Loucy (cell line): ENCODE results near the gene UNK.

Experiments used
- H2AFZ ChIP-seq: fragments of 200-600 bp; sonication (generic); 2 replicates; pipeline ENCODE4 v1.6.0; 2016; ENCODE audit warnings: antibody characterized with exemption, mild to moderate bottlenecking, low read length, moderate library complexity
- H3F3A ChIP-seq: fragments of 200-600 bp; 2 replicates; pipeline ENCODE4 v1.6.0; 2016; ENCODE audit warnings: antibody characterized with exemption, low read depth, mild to moderate bottlenecking
- H3K27me3 ChIP-seq: fragments of 200-600 bp; sonication (generic); 2 replicates; pipeline ENCODE4 v1.6.1; 2014; ENCODE audit warnings: low read length, mild to moderate bottlenecking; ENCODE audit not compliant: insufficient read depth, poor library complexity, severe bottlenecking
- H3K36me3 ChIP-seq: fragments of 200-600 bp; sonication (generic); 2 replicates; pipeline ENCODE4 v1.6.1; 2016; ENCODE audit warnings: low read length; ENCODE audit not compliant: insufficient read depth
- H3K4me1 ChIP-seq: fragments of 200-600 bp; sonication (generic); 2 replicates; pipeline ENCODE4 v1.5.1; 2014; ENCODE audit warnings: low read length, mild to moderate bottlenecking; ENCODE audit not compliant: insufficient read depth, poor library complexity, severe bottlenecking
- H3K4me2 ChIP-seq: fragments of 200-600 bp; sonication (generic); 2 replicates; pipeline ENCODE4 v1.6.0; 2014; ENCODE audit warnings: antibody characterized with exemption, low read length, low read depth, mild to moderate bottlenecking; ENCODE audit not compliant: poor library complexity, severe bottlenecking
- H3K4me3 ChIP-seq: fragments of 200-600 bp; sonication (generic); 2 replicates; pipeline ENCODE4 v1.5.1; 2014; ENCODE audit warnings: low read length, mild to moderate bottlenecking, mixed read lengths; ENCODE audit not compliant: poor library complexity, severe bottlenecking
- H3K79me2 ChIP-seq: fragments of 200-600 bp; sonication (generic); 2 replicates; pipeline ENCODE4 v1.6.1; 2014; ENCODE audit warnings: low read length; ENCODE audit not compliant: insufficient read depth
- H3K9ac ChIP-seq: fragments of 200-600 bp; sonication (generic); 2 replicates; pipeline ENCODE4 v1.6.0; 2014; ENCODE audit warnings: mild to moderate bottlenecking, low read depth, low read length, moderate library complexity; ENCODE audit not compliant: poor library complexity, severe bottlenecking
- H3K9me2 ChIP-seq: fragments of 200-600 bp; sonication (generic); replicated peaks from 2 replicates; pipeline ENCODE4 v1.6.1; 2016; ENCODE audit warnings: low read depth, low read length, mixed read lengths
- H3K9me3 ChIP-seq: fragments of 200-600 bp; sonication (generic); 2 replicates; pipeline ENCODE4 v1.6.1; 2014; ENCODE audit warnings: mild to moderate bottlenecking, antibody characterized with exemption, low read length, low read depth; ENCODE audit not compliant: insufficient read depth
- H4K20me1 ChIP-seq: fragments of 200-600 bp; sonication (generic); 2 replicates; pipeline ENCODE4 v1.6.0; 2014; ENCODE audit warnings: antibody characterized with exemption, low read length, mild to moderate bottlenecking; ENCODE audit not compliant: insufficient read depth, poor library complexity, severe bottlenecking
- CTCF ChIP-seq: fragments of 200-600 bp; sonication (generic); conservative IDR thresholded peaks from 2 replicates; pipeline ENCODE4 v1.5.1; 2014; ENCODE audit warnings: mild to moderate bottlenecking, antibody characterized with exemption, low read length
- EZH2phosphoT487 ChIP-seq: fragments of 200-600 bp; IDR thresholded peaks from 2 replicates; pipeline ENCODE4 v1.6.1; 2018; ENCODE audit warnings: antibody characterized with exemption, mild to moderate bottlenecking, moderate library complexity, borderline replicate concordance

Gene UNK

DNA sequence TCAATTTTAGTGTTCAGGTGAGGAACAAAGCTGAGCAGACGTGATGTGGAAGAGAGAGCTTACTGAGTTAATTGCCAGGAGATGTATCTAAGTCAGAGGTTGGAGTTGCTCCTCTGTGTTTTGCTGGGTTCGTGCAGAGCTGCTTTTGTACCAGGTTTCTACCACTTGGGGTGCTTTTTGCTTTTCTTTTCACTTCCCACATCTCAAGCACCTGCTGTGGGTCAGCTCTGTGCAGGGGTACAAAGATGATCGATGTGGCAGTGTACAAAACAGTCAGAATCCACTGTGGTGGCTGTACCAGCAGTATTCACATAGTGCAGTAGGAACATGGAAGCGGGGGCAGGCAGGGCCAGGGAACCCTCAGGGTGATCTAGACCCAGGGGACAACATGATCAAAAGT is 14.8 kb downstream of the UNK start:
- Histone ChIP-seq H3K9me2 (no peaks in the 10 kb centered on the region), H3F3A (no peaks in the 10 kb centered on the region), H3K9me3 (no peaks in the 10 kb centered on the region), H3K79me2 (peaks cover 76% of the 10 kb centered on the region), H3K9ac (no peak overlapping the region), H4K20me1 (peaks cover 3% of the 10 kb centered on the region), H3K4me3 (no peak overlapping the region), H3K36me3 (peaks cover 40% of the 10 kb centered on the region; the same call in 1 of the 2 replicates), H3K4me2 (no peak overlapping the region), H3K4me1 (no peaks in the 10 kb centered on the region), H2AFZ (no peak overlapping the region), H3K27me3 (no peaks in the 10 kb centered on the region)
- no peak; the same call in 1 of the 2 replicates for TF ChIP-seq CTCF
- no peak for TF ChIP-seq EZH2phosphoT487

- Histone ChIP-seq H4K20me1 (peaks cover 8% of the 10 kb centered on the region), H3K36me3 (peaks cover 22% of the 10 kb centered on the region; the same call in 1 of the 2 replicates), H3F3A (no peaks in the 10 kb centered on the region), H3K27me3 (no peaks in the 10 kb centered on the region), H3K9me3 (no peaks in the 10 kb centered on the region), H3K9ac (no peak overlapping the region), H3K4me1 (no peaks in the 10 kb centered on the region), H3K4me3 (no peak overlapping the region), H3K4me2 (no peak overlapping the region), H3K9me2 (no peaks in the 10 kb centered on the region), H2AFZ (no peak overlapping the region), H3K79me2 (peaks cover 70% of the 10 kb centered on the region)
- TF ChIP-seq CTCF: no peak
- no peak for TF ChIP-seq EZH2phosphoT487
Measured at GRCh38 chr17:75803883-75804282, 19.3 kb downstream of the UNK start.

- Histone ChIP-seq H3F3A (no peaks in the 10 kb centered on the region), H3K36me3 (peaks cover 34% of the 10 kb centered on the region; the same call in 1 of the 2 replicates), H3K27me3 (no peaks in the 10 kb centered on the region), H2AFZ (no peak overlapping the region), H3K79me2 (peaks cover 50% of the 10 kb centered on the region), H3K9me3 (no peaks in the 10 kb centered on the region), H3K4me3 (no peak overlapping the region), H3K9me2 (no peaks in the 10 kb centered on the region), H3K9ac (no peak overlapping the region), H3K4me1 (no peaks in the 10 kb centered on the region), H3K4me2 (no peak overlapping the region), H4K20me1 (peaks cover 8% of the 10 kb centered on the region)
- no peak for TF ChIP-seq CTCF
- TF ChIP-seq EZH2phosphoT487: no peak
Measured at GRCh38 chr17:75806822-75807500, 22.4 kb downstream of the UNK start.
